ENCODE data around the gene IGFL3. TPM values are rescaled to one million over a fixed set of nuclear protein-coding genes. Genes with fewer than 3 reads are reported as not detected.

IGFL3 gene
- polyA plus RNA-seq, 1 donor (not counting 4 experiments of a cell fraction or from before 2014, with no cell fraction given) = 344 TPM

GRCh38 chr19:46137915-46138473 is 13.5 kb upstream of the IGFL3 start:
- no peak for FAIRE-seq
- Histone ChIP-seq H2AFZ (ENCODE audit: control insufficient read depth, low read length) (no peak overlapping the region), H3K9me1 (ENCODE audit: control insufficient read depth, extremely low read depth, insufficient read depth, low read length) (no peaks in the 10 kb centered on the region), H3K27me3 (ENCODE audit: control insufficient read depth, extremely low read depth, insufficient read depth, low read length) (no peaks in the 10 kb centered on the region), H3K9ac (ENCODE audit: control insufficient read depth, extremely low read depth, insufficient read depth, low read length) (no peak overlapping the region), H3K27ac (ENCODE audit: control insufficient read depth, insufficient read depth, low read length) (no peak overlapping the region), H3K4me2 (ENCODE audit: control insufficient read depth, extremely low read depth, insufficient read depth, low read depth, low read length) (no peak overlapping the region), H3K4me3 (ENCODE audit: control insufficient read depth in 2 of 3, extremely low read depth in 1 of 3, insufficient read depth in 2 of 3, low read depth in 1 of 3, low read length in 3 of 3) (no peak overlapping the region), H3K36me3 (ENCODE audit: control insufficient read depth in 2 of 2, extremely low read depth in 1 of 2, insufficient read depth in 2 of 2, low read length in 2 of 2) (no peaks in the 10 kb centered on the region), H3K9me3 (ENCODE audit: control insufficient read depth, low read depth, low read length) (no peaks in the 10 kb centered on the region), H4K20me1 (ENCODE audit: control insufficient read depth, extremely low read depth, insufficient read depth, low read length) (no peaks in the 10 kb centered on the region), H3K79me2 (ENCODE audit: control insufficient read depth, insufficient read depth, low read length) (no peaks in the 10 kb centered on the region), H3K4me1 (ENCODE audit: control insufficient read depth, extremely low read depth, insufficient read depth, low read length) (peaks cover 12% of the 10 kb centered on the region)
- no peak for TF ChIP-seq CTCF (optimal IDR thresholded peaks at IDR 0.05 in 1 of 3, IDR thresholded peaks at IDR 0.05 in 1 of 3, conservative IDR thresholded peaks at IDR 0.05 in 1 of 3; ENCODE audit: extremely low read depth in 1 of 3, insufficient read depth in 2 of 3, low read length in 3 of 3)
- no peak for TF ChIP-seq EZH2 (IDR thresholded peaks at IDR 0.05; ENCODE audit: low read length)
- dilution Hi-C loops (cut with MboI; ENCODE audit: extremely low pct_ligation_motif_present, low sequenced_read_pairs) = no loop called here
- no peak for DNase-seq (ENCODE audit: low read depth, low spot score)

- TF ChIP-seq CTCF (optimal IDR thresholded peaks at IDR 0.05 in 1 of 3, IDR thresholded peaks at IDR 0.05 in 1 of 3, conservative IDR thresholded peaks at IDR 0.05 in 1 of 3; ENCODE audit: extremely low read depth in 1 of 3, insufficient read depth in 2 of 3, low read length in 3 of 3) = no peak
- FAIRE-seq = no peak
- no peak for DNase-seq (ENCODE audit: low read depth, low spot score)
- Histone ChIP-seq H3K9me3 (ENCODE audit: control insufficient read depth, low read depth, low read length) (no peaks in the 10 kb centered on the region), H3K9me1 (ENCODE audit: control insufficient read depth, extremely low read depth, insufficient read depth, low read length) (no peaks in the 10 kb centered on the region), H3K9ac (ENCODE audit: control insufficient read depth, extremely low read depth, insufficient read depth, low read length) (no peak overlapping the region), H3K4me1 (ENCODE audit: control insufficient read depth, extremely low read depth, insufficient read depth, low read length) (peaks cover 20% of the 10 kb centered on the region), H3K27me3 (ENCODE audit: control insufficient read depth, extremely low read depth, insufficient read depth, low read length) (no peaks in the 10 kb centered on the region), H4K20me1 (ENCODE audit: control insufficient read depth, extremely low read depth, insufficient read depth, low read length) (no peaks in the 10 kb centered on the region), H3K4me2 (ENCODE audit: control insufficient read depth, extremely low read depth, insufficient read depth, low read depth, low read length) (no peak overlapping the region), H3K4me3 (ENCODE audit: control insufficient read depth in 2 of 3, extremely low read depth in 1 of 3, insufficient read depth in 2 of 3, low read depth in 1 of 3, low read length in 3 of 3) (no peak overlapping the region), H2AFZ (ENCODE audit: control insufficient read depth, low read length) (no peak overlapping the region), H3K79me2 (ENCODE audit: control insufficient read depth, insufficient read depth, low read length) (no peaks in the 10 kb centered on the region), H3K27ac (ENCODE audit: control insufficient read depth, insufficient read depth, low read length) (no peak overlapping the region), H3K36me3 (ENCODE audit: control insufficient read depth in 2 of 2, extremely low read depth in 1 of 2, insufficient read depth in 2 of 2, low read length in 2 of 2) (no peaks in the 10 kb centered on the region)
- dilution Hi-C loops (cut with MboI; ENCODE audit: extremely low pct_ligation_motif_present, low sequenced_read_pairs) = no loop called here
Measured at GRCh38 chr19:46134527-46134926, 10.0 kb upstream of the IGFL3 start.

All from keratinocyte (primary cell).